HFF-Myc (cell line): ENCODE data around the gene SLC29A4.
"Not testable (repeated sequence)": the region's sequence is repeated elsewhere in the genome, so short reads cannot be mapped to it uniquely, and the experiment has no call there.

Source experiments
- DNase-seq: peaks from one replicate; pipeline ENCODE4 v3.0.0-alpha.2; 2011; ENCODE audit warnings: low read depth; ENCODE audit errors: extremely low read depth
- H3K4me3 ChIP-seq: replicated peaks from 2 replicates; pipeline ENCODE4 v1.5.1; 2011; ENCODE audit warnings: low read depth, mild to moderate bottlenecking, control low read depth, low read length
- TF ChIP-seq, protein P1 (sequence below): IDR thresholded peaks from 2 replicates; pipeline ENCODE4 v1.5.1; 2012; ENCODE audit warnings: mild to moderate bottlenecking, low read depth, low read length, control low read depth; ENCODE audit errors: missing control alignments

SLC29A4 gene

GRCh38 chr7:5255832-5256231 lies 26.9 kb upstream of the SLC29A4 start:
- TF ChIP-seq, protein P1, sequence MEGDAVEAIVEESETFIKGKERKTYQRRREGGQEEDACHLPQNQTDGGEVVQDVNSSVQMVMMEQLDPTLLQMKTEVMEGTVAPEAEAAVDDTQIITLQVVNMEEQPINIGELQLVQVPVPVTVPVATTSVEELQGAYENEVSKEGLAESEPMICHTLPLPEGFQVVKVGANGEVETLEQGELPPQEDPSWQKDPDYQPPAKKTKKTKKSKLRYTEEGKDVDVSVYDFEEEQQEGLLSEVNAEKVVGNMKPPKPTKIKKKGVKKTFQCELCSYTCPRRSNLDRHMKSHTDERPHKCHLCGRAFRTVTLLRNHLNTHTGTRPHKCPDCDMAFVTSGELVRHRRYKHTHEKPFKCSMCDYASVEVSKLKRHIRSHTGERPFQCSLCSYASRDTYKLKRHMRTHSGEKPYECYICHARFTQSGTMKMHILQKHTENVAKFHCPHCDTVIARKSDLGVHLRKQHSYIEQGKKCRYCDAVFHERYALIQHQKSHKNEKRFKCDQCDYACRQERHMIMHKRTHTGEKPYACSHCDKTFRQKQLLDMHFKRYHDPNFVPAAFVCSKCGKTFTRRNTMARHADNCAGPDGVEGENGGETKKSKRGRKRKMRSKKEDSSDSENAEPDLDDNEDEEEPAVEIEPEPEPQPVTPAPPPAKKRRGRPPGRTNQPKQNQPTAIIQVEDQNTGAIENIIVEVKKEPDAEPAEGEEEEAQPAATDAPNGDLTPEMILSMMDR = no peak
- no peak overlapping the region for H3K4me3 ChIP-seq
- no peak for DNase-seq

- DNase-seq, H3K4me3 ChIP-seq: not testable (repeated sequence)
Observed at GRCh38 chr7:5260530-5261068, 22.1 kb upstream of the SLC29A4 start.

DNA sequence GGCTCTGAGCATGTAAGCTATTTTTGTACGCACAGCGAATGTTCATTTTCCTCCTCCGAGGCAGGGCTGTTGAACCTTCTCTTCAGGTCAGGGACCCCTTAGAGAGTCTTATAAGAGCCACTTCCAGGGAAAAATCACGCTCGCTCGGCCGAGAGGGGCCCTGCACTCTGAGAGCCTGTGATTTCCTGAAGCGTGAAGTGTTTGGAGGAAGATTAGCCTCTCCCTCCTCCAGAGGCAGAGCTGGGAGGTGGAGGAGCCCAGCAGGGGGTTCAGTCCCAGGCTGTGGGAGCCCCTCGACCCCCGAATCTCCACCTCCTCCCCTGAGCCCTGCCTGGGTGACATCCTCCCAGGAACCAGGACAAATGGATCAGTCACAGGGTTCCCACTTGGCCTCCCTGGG lies 19.7 kb upstream of the SLC29A4 start:
- H3K4me3 ChIP-seq = not testable (repeated sequence)

GRCh38 chr7:5265320-5266190 lies 17.2 kb upstream of the SLC29A4 start:
- TF ChIP-seq, protein P1 = no peak
- DNase-seq = no peak

More for the DNA sequence above, 19.7 kb upstream of the SLC29A4 start:
- not testable (repeated sequence) for DNase-seq

DNA sequence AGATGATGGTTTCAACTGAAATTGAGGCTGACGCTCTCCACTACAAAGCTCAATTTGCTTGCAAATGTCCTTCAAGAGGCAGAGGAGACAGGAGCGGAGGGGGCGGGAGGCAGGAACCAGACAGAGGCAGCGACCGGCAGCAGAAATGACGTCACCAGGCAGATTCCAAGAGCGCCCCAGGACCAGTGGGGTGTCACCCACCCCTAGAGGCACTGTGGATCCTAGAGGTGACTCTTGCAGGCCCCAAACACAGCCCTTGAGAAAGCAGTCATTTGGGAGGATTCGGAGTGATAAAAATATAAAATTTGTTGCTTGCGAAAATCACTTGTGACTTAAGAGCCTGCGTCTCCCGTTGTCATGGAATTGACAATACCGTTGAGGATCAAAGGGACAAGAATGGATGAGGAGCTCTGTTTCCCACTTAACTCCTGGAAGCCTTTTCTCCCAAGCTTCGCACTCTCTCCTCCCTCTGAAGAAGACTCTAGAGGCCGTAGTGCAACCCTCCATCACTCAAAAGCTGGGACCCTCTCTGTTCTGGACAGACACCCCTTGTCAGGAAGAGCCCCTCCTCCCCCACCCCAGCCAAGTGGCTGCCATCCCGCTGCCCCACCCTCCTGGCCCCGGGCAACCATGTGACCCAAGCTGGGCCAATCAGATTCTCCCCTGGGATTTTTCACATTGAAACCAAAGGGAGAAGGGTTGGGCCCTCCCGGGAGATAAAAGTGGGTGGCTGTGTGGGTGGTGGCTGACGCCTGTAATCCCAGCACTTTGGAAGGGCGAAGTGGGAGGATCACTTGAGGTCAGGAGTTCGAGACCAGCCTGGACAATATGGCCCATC lies 16.3 kb upstream of the SLC29A4 start:
- no peak for DNase-seq
- TF ChIP-seq, protein P1 = no peak
- H3K4me3 ChIP-seq = no peak overlapping the region

More at GRCh38 chr7:5265320-5266190, 17.2 kb upstream of the SLC29A4 start:
- no peak overlapping the region for H3K4me3 ChIP-seq

DNA sequence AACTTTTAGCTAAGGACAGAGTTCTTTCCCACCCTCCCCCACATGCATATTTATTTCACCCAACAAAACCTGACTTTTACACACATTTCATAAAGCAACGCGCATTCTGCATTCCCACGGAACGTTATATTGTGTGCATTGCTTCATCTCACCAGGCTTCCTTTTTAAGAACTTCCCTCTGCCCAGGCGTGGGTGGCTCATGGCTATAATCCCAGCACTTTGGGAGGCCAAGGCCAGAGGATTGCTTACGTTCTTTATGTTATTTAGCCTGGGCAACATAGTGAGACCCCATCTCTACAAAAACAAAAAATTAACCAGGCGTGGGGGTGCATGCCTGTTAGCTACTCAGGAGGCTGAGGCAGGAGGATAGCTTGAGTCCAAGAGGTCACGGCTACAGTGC lies 14.9 kb upstream of the SLC29A4 start:
- not testable (repeated sequence) for H3K4me3 ChIP-seq, DNase-seq

DNA sequence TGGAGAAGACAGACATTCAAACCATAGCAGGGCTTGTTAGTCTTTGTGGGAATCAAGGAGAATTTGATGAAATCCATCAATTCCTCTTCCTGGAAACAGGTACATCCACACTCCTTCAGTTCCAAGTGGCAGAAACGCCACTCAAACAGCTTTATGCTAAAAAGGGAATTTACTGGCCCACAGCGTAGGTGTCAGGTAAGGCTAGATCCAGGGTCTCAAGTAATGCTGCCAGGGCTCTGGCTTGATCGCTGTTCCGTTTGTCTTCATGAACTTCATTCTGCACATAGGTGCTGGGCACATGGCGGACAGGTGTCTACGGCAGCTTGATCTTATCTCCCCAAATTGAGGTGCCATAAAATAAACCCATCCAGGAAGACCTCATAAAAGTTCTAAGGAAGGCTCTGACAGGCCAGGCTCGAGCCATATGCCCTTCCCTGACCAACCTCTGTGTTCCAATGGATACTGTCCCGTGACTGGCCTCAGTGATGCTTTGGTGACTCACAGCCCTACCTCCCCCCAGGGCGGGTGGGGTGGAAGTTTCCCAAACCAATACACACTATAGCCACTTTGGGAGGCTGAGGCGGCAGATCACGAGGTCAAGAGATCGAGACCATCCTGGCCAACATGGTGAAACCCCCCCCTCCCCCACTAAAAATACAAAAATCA lies 12.6 kb upstream of the SLC29A4 start:
- not testable (repeated sequence) for H3K4me3 ChIP-seq, DNase-seq

- no peak for DNase-seq
- H3K4me3 ChIP-seq = no peak overlapping the region
- TF ChIP-seq, protein P1 = no peak
Observed at GRCh38 chr7:5270788-5271187, 12.0 kb upstream of the SLC29A4 start.

GRCh38 chr7:5273831-5274405 lies 8.8 kb upstream of the SLC29A4 start:
- H3K4me3 ChIP-seq, DNase-seq: not testable (repeated sequence)
